ENCODE results near the gene COQ8A.
"Not testable (repeated sequence)": the region's sequence is repeated elsewhere in the genome, so short reads cannot be mapped to it uniquely, and the experiment has no call there.

The COQ8A gene

DNA sequence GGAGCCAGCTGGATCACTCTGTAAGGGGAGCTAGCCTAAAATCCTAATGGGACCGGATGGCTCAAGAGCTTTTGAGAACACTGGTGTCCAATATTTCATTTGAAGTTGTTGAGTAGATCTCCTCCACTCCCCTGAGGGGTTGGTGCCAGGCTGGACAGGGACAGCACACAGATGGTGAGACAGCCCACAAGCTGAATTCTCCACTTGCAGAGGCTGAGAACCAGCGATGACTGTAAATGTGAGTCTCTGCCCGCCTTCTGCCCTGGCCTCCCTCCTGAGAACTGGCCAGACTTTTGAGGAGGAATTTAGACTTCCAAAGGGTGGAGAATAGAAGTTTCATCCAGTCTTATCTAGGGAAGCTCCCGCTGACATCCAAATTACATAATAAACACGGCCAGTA, 20.5 kb upstream of the COQ8A start:
- CTCF ChIA-PET: no interaction called here
- TF ChIP-seq, protein P1, sequence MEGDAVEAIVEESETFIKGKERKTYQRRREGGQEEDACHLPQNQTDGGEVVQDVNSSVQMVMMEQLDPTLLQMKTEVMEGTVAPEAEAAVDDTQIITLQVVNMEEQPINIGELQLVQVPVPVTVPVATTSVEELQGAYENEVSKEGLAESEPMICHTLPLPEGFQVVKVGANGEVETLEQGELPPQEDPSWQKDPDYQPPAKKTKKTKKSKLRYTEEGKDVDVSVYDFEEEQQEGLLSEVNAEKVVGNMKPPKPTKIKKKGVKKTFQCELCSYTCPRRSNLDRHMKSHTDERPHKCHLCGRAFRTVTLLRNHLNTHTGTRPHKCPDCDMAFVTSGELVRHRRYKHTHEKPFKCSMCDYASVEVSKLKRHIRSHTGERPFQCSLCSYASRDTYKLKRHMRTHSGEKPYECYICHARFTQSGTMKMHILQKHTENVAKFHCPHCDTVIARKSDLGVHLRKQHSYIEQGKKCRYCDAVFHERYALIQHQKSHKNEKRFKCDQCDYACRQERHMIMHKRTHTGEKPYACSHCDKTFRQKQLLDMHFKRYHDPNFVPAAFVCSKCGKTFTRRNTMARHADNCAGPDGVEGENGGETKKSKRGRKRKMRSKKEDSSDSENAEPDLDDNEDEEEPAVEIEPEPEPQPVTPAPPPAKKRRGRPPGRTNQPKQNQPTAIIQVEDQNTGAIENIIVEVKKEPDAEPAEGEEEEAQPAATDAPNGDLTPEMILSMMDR (conservative IDR thresholded peaks at IDR 0.05; ENCODE audit: low read depth): no peak
- H3K27ac ChIP-seq: no peak overlapping the region
- DNase-seq (ENCODE audit: low spot score): no peak
- POLR2A ChIA-PET (ENCODE audit: low non-redundant PET): no interaction called here

DNA sequence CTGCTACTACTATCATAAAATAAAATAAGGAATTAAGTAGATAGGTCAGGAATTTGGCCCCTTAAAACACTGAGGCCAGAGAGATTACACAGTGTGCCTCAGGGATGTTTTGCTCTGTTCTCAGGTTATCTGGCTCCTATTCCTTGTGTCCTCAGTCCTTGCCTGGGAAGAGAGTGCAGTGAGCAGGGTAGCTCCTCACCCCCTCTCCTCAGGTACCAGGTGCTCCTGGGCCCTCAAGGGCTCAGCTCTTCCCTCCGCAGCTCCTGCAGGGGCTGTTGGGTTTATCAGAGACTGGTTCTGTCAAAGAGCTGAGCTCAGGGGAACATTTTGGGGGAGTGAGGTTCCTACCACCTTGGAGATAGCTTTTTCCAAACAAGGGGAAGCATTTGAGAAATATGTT, 20.1 kb upstream of the COQ8A start:
- no peak overlapping the region for H3K27ac ChIP-seq
- TF ChIP-seq, protein P1 (conservative IDR thresholded peaks at IDR 0.05; ENCODE audit: low read depth): no peak
- CTCF ChIA-PET: no interaction called here
- DNase-seq (ENCODE audit: low spot score): no peak
- POLR2A ChIA-PET (ENCODE audit: low non-redundant PET): no interaction called here

DNA sequence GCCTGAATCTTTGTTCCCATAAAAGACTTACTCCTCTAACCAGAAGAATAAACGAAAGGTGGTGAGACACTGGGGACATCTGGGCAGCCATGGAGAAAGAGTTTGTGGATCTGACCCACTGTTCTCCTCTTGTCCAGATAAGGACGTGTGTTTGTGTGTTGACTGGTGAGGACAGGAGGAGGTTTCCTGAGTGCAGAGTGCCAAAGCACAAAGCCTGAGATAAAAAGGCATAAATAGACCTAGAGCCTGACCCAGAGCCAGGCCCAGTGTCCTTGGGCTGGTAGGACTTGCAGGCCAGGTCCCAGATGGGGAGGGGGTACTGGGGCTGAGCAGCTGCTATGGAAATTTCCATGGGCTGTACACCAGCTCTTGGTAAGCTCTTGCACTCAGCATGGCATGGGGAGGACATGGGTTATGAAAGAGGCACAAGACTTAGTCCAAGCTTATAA, 19.6 kb upstream of the COQ8A start:
- DNase-seq (ENCODE audit: low spot score): no peak
- CTCF ChIA-PET: interaction anchor here (0.6 to 0.7 kb wide), 2 partner anchors 12 to 396 kb away, joined by 3 read pairs; no protein-coding TSS in a partner anchor
- TF ChIP-seq, protein P1 (conservative IDR thresholded peaks at IDR 0.05; ENCODE audit: low read depth): no peak
- no peak overlapping the region for H3K27ac ChIP-seq
- POLR2A ChIA-PET (ENCODE audit: low non-redundant PET): no interaction called here

GRCh38 chr1:226921504-226921903, 18.6 kb upstream of the COQ8A start:
- TF ChIP-seq, protein P1 (conservative IDR thresholded peaks at IDR 0.05; ENCODE audit: low read depth): no peak
- ChIA-PET CTCF (interaction anchor here (0.6 to 1.7 kb wide), 2 partner anchors 9 to 837 kb away, joined by 4 to 8 read pairs; no protein-coding TSS in a partner anchor), POLR2A (ENCODE audit: low non-redundant PET) (no interaction called here)
- H3K27ac ChIP-seq: no peak overlapping the region
- no peak for DNase-seq (ENCODE audit: low spot score)

DNA sequence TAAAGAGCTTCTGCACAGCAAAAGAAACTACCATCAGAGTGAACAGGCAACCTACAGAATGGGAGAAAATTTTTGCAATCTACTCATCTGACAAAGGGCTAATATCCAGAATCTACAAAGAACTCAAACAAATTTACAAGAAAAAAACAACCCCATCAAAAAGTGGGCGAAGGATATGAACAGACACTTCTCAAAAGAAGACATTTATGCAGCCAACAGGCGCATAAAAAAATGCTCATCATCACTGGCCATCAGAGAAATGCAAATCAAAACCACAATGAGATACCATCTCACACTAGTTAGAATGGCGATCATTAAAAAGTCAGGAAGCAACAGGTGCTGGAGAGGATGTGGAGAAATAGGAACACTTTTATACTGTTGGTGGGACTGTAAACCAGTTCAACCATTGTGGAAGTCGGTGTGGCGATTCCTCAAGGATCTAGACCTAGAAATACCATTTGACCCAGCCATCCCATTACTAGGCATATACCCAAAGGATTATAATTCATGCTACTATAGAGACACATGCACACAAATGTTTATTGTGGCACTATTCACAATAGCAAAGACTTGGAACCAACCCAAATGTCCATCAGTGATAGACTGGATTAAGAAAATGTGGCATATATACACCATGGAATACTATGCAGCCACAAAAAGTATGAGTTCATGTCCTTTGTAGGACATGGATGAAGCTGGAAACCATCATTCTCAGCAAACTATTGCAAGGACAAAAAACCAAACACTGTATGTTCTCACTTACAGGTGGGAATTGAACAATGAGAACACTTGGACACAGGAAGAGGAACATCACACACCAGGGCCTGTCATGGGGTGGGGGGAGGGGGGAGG, 10.6 kb upstream of the COQ8A start:
- DNase-seq (ENCODE audit: low spot score); CTCF ChIA-PET; POLR2A ChIA-PET (ENCODE audit: low non-redundant PET); H3K27ac ChIP-seq: not testable (repeated sequence)

DNA sequence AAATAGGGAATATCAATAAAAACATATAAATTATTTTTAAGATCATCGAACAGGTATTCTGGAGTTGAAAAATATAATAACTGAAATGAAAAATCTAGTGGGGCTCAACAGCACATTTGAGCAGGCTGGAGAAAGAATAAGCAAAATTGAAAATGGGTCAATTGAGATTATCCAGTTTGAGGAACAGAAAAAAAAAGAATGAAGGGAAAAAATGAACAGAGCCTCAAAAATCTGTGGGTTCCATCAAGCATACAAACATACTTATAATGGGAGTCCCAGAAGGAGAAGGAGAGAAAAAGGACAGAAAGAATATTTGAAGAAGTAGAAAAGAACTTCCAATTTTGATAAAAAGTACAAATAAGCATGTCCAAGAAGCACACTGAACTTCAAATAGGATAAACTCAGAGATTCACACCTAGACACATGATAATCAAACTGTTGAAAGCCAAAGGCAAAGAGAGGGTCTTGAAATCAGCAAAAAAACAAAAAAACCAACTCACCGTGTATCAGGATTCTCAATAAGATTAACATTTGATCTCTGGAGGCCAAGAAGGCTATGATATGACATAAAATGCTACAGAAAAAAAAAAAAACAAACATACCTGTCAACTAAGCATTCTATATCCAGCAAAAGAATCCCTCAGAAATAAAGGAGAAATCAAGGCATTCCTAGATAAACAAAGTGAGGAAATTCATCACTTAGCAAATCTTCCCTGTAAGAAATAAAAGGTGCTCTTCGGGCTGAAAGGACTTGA, 5.4 kb upstream of the COQ8A start:
- no peak overlapping the region for H3K27ac ChIP-seq
- TF ChIP-seq, protein P1 (conservative IDR thresholded peaks at IDR 0.05; ENCODE audit: low read depth): no peak
- DNase-seq (ENCODE audit: low spot score): no peak
- ChIA-PET POLR2A (ENCODE audit: low non-redundant PET) (no interaction called here), CTCF (interaction anchor here (0.6 to 0.7 kb wide), 2 partner anchors 12 to 260 kb away, joined by 3 to 4 read pairs; no protein-coding TSS in a partner anchor)

All from RWPE1 (cell line).